ENCODE results near the gene CTTNBP2NL.

Gene CTTNBP2NL, protein sequence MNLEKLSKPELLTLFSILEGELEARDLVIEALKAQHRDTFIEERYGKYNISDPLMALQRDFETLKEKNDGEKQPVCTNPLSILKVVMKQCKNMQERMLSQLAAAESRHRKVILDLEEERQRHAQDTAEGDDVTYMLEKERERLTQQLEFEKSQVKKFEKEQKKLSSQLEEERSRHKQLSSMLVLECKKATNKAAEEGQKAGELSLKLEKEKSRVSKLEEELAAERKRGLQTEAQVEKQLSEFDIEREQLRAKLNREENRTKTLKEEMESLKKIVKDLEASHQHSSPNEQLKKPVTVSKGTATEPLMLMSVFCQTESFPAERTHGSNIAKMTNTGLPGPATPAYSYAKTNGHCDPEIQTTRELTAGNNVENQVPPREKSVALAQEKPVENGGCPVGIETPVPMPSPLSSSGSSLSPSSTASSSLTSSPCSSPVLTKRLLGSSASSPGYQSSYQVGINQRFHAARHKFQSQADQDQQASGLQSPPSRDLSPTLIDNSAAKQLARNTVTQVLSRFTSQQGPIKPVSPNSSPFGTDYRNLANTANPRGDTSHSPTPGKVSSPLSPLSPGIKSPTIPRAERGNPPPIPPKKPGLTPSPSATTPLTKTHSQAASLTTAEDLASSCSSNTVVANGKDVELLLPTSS

DNA sequence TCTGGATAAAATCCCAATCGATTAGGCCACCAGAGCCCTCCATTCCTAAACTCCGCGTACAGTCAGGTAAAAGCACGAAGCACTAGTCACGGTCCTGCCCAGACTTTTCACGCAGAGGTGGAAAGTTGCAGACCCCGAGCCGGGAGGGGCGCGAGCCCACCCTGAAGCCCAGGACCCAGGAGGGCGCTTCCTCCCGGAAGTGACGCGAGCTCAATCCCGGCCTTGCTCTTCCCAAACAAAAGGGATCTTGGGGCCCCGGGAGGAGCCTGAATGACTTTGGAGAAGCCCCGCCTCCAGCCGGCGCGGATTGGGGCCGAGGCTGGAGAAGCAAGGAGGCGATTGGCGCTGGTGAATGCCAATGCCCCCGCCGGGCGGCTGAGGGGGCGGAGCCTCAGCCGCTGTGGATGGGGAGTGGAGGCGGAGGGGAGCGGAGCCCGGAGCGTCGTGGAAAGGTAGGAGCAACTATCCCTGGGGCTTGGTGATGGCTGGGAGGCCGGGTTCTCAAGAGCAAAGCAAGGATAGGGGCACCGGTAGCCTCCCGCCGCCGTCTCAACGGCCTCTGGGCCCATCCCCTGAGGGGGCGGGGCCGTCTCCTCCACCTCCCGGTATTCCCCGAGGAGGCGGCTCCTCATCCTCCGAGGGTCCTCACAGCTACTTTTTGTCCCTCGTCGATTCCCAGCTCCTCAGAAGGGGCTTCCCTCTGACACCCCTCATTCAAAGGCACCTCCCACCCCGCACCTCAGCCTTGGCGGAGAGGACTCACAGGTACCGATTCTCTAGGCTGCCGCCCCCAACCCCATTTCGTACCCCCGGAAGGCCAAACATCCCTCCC, at the start of gene CTTNBP2NL:
Gene CTTNBP2NL, plus strand, starts transcription at position 394 of the 832 bp plus-strand sequence. CDS start 19,952 bp downstream, outside the sequence.
- FAIRE-seq: no peak
- peak; percentile 99 for DNase-seq (ENCODE audit: low spot score)

DNA sequence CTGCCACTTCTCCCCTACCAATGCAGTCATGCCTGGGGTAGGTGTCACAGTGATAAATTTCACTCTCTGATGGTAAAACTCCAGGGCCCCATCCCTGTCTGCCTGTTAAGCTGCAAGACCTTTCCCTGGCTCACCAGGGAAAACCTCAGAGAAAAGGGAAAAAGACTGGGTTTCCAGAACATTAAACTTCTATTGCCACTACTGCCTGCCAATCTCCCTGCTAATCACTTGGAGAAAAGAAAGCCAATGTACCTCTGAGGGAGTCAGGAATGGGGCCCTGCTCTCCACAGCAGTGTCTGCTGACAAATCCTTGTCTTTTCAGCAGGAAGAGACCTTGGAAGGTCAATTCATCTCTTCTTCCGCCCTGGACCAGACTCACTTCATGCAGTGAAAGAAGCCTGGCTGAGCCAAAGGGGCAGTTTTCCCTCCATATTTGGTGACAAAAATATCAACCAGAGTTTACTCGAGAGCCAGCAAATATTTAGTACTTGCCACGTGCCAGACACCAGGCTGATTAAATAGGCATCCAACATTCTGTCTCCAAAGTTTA, 49.1 kb upstream of the CTTNBP2NL start:
- FAIRE-seq: no peak
- no peak for DNase-seq (ENCODE audit: low spot score)

DNA sequence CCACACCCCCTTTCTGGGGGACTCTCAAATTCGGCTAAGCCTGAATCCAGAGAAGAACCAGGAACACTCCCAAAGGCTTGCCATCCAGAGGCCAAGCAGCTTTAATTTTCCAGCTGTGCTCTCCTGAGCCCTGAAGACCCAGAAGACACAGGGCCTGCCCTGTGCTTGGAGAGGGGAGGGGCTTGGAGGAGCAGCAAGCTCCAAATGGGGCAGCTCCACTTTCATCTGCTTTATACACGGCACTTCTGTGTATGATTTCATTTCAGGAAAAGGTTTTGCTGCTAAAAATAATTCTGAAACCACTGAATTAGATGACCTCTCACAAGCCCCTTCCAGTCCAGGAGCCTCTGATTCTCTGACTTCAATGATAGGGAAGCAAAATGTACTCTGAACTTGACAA, 39.2 kb upstream of the CTTNBP2NL start:
- FAIRE-seq: no peak
- DNase-seq (ENCODE audit: low spot score): no peak

DNA sequence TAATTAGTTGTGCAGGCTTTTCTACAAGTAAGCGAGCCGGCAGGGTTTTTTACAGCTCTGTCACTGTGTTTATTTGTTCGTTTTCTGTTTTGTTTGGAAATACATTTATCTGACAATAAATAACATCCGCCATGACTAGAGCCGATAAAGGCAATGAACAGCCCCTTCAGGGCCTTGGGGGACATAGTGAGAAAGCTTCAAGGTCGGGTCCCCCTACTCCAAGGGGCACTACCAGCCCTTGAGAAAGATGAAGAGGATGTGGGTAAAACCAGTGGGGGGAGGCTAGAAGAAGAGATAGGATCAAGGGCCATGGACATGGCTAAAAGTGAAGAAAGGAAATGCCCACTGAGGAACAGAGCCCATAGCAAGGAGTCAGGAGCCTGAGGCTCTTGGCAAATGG, 38.5 kb upstream of the CTTNBP2NL start:
- DNase-seq (ENCODE audit: low spot score) (no peak), FAIRE-seq (no peak)

DNA sequence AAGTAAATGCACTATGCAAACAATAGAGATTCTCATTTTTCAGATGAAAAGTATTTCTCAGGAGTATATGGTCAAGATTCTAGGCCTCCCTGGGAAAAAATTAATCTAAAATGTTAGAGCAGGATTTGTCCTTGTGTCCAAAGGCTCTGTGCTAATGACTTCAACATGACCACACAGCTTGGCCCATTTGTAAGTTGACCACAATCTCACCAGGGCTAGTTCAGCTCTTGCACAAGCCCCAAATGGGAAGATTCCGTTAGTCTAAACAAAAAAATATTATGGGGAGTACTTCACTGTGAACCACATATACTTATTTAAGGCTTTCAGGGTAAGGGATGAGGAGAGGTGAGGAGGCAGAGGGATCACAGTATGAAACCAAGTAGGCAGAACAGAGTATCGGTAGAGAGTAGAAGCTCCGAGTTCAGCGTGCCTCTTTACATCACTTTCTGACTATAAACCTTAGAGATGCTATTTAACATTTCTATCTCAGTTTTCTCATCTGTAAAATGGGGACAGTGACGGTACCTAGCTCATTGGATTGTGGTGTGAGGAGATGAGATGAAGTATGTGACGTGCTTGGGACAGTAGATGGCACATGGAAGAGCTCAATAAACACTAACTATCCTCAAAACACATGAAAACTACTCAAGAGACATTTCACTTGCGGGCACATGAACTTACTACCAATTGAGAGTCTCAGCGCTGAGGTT, 37.8 kb upstream of the CTTNBP2NL start:
- no peak for FAIRE-seq
- no peak for DNase-seq (ENCODE audit: low spot score)

DNA sequence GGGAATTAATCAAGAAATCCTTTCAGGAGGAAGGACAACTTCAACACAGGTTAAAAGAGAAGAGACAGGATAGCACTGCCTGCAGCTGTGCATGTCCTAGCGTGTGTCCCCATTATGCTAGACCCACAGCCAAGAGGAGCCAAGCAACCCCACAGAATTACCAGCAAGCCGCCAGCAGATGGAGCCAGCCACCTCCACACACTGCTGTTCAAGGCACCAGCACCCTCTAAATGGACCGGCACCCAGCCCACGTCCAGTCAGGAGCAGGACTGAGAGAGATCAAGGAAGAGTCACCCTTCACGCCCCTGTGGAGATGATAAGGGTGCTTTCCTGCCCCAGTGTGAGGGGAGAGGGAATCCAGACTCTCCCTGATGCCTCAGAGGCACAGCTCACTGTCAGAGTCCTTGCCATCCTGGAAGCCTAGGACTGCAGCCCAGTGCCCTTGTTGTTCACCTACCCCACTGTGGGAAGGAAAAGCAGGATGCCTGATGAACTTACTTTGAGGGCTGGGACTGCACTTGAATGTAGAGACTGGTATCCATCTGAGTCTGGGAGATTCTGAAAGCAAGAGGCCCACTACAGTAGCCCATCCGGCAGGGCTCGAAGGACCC, 37.1 kb upstream of the CTTNBP2NL start:
- DNase-seq (ENCODE audit: low spot score): peak; percentile 71
- FAIRE-seq: no peak

DNA sequence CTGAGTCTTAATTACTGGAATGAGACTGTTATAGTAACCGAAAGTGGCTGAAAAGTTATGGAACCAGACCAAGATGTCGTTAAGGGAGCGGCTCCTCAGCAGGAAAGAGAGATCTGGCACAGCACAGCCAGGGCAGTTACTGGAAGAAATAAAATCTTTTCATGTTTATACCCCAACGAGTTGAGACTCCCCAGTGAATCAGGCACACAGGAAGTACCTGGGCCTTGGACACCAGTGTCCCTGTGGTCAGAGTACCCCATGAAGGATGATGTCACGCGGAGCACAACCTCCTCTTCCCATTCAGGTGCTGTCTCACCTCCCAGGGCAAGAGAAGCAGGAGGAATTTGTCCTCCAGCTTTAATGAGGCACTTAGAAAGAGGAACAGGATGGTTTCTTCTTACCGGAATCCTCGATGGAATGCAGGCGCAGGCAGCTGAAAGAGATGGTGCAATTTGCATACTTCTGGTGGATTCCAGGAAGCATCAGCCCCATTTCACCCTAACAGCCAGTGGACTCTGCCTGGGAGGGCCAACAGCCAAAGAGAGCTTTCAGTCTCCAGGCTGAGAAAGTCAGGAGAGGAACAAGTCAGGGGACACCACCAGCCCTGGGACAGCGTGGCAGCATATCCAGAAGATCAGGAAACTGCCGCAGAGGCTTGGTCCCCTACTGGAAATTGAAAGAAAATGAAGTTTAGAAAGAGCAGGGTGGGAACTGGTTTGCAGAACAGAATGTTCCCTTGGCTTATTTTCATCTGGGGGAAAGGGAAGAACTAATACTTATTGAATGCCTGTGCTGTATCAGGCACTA, 35.9 kb upstream of the CTTNBP2NL start:
- DNase-seq (ENCODE audit: low spot score) (peak; percentile 33), FAIRE-seq (no peak)

DNA sequence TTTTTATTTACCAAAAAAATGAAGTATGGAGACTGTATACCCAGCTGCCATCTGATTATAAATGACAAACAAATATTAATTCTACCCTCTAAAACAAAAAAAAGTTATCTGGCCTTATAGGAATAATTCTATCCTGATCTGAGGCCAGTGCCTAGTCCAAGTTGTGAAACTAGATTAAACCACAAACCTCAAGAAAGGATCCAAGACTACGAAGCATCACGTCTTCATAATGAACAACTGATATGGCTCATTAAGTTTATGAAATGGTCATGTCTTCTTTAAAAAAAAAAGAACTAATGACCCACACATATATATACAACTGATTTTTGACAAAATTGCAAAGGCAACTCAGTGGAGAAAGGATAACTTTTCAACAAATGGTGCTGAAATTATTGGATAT, 32.4 kb upstream of the CTTNBP2NL start:
- FAIRE-seq: no peak

DNA sequence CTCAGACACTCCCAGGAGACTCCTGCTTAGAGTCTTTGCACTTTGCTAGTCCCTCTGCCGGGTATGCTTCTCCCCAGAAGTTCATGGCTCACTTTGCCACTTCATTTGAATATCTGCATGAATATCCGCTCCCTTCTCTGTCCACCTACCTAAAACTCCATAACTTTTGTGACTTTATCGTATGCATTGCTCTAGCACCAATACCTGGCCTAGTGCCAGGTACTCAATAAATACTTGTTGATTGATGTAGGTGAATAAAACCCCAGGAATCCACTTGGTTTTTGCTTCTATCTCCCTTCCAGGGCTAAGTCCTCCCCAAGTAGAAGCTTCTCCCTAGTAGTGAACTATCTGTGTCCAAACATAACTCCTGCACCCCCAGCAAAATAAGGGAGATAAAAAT, 27.8 kb upstream of the CTTNBP2NL start:
- no peak for DNase-seq (ENCODE audit: low spot score)
- no peak for FAIRE-seq

More for the DNA sequence above, 32.4 kb upstream of the CTTNBP2NL start:
- no peak for DNase-seq (ENCODE audit: low spot score)

DNA sequence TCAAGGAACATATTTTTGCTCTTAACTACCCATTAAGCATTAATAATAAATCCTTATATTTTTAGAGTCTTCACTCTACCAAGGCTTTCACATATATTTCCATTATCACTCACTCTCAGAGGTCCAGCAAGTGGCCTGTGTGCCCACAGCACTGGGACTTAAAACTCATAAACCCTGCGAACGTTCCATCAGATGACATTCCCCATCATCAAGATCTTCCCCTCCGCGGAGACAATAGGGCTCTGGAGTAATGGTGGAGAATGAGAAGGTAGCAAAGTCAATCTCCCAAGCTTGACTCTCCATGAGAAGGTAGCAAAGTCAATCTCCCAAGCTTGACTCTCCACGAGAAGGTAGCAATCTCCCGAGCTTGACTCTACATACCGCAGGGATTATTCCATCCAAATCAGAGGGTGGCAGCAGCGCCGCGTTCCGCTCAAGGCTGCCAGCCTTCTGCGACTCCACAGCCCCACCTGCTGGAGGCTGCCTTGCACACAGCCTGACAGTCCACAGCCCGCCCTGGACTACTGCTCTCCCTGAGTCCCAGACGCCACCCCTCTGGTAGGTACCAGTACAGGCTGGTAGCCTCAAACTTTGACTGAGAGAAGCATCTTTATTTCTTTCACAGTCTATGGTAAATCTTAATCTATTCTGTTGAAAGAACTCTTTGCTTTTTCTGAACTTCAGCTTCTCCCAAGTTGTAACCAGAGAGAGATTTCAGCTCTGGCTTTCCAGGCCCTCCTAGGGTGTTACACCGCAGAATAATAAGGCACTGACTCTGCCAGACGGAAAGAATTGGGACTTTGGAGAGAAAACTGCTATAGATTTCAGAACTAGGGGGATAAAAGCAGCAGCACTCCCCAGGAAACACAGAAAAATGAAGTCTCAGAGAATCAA, 26.4 kb upstream of the CTTNBP2NL start:
- peak; percentile 94 for DNase-seq (ENCODE audit: low spot score)
- peak; percentile 91 for FAIRE-seq

DNA sequence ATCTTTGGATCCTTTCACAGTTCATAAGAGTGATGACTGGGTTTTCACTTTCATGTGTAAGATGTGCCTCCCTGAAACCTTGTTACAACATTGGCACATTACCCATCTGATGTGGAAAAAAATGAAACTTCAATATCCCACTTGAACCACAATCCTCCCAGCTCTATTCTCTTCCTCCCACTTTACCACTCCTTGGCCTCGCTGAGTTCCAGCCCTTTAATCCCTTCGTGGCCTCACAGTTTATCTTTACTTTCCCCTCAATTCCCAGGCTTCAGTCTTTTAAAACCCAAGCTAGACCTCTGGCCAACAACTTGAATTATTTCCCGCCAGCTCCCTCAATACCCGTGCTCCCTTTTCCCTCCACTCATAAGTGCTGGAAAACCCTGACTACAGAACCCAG, 25.0 kb upstream of the CTTNBP2NL start:
- FAIRE-seq (no peak), DNase-seq (ENCODE audit: low spot score) (no peak)

DNA sequence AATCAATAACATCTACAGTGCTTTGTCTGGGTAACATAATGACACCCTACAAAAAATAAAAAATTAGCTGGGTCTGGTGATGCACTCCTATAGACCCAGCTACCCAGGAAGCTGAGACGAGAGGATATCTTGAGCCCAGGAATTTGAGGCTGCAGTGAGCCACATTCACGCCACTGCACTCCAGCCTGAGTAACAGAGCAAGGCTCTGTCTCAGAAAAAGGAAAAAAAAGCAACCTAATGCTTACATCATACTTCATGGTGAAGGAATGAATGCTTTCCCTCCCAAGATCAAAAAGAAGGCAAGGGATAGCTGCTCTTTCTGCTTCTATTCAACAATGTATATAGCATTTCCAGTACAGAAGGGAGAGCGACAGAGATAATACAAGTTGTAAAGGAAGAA, 24.2 kb upstream of the CTTNBP2NL start:
- no peak for DNase-seq (ENCODE audit: low spot score)
- FAIRE-seq: no peak

DNA sequence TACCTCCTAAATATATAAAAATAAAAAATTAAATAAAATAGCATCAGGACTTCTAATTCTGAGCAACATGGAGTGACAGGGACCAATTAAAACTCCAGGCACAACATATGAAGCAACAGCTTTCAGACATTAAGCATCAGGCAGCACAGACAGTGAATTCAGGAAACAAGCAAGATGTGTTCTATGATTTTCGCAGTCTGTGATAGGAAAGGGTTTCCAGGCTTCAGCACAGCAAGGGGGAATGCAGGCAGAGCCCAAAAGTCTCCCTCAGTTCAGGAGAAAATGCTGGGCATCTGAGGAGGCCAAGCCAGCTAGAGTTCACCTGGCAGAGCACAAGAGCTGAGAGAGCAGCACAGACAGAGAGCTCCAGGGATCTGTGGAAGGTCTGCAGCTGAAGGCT, 22.2 kb upstream of the CTTNBP2NL start:
- FAIRE-seq (no peak), DNase-seq (ENCODE audit: low spot score) (no peak)

DNA sequence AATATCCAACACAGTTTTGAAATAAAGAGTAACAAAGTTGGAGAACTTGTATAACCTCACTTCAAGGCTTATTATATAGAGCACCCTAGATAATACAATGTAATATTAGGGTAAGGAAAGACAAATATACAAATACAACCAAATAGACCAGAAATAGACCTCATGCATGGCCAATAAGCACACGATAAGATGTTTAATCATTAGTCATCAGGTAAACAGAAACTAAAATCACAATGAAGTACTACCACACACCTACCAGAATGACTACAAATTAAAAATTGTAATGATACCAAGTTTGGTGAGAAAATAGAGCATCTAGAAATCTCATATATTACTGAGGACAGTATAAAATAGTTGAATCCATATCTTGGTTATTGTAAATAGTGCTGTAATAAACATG, 20.3 kb upstream of the CTTNBP2NL start:
- DNase-seq (ENCODE audit: low spot score): no peak
- FAIRE-seq: no peak

DNA sequence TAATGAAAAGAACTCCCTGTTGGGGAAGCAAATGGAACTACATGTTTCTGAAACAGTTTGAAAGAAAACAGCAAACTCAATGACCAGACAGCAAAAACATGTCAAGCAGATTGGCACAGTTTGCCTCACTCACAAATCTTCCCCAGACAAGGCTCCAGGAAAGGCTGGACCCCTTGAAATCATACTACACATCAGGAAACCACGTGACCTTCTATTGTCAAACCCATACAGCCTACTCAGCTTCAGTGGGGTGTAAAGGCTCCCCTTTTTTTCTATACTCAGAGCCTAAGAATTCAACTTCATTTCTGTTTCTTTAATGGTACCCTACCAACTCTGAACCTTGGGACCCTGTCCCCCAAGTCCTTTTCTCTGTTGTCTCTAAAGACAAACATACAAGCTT, 15.7 kb upstream of the CTTNBP2NL start:
- FAIRE-seq: no peak
- no peak for DNase-seq (ENCODE audit: low spot score)

DNA sequence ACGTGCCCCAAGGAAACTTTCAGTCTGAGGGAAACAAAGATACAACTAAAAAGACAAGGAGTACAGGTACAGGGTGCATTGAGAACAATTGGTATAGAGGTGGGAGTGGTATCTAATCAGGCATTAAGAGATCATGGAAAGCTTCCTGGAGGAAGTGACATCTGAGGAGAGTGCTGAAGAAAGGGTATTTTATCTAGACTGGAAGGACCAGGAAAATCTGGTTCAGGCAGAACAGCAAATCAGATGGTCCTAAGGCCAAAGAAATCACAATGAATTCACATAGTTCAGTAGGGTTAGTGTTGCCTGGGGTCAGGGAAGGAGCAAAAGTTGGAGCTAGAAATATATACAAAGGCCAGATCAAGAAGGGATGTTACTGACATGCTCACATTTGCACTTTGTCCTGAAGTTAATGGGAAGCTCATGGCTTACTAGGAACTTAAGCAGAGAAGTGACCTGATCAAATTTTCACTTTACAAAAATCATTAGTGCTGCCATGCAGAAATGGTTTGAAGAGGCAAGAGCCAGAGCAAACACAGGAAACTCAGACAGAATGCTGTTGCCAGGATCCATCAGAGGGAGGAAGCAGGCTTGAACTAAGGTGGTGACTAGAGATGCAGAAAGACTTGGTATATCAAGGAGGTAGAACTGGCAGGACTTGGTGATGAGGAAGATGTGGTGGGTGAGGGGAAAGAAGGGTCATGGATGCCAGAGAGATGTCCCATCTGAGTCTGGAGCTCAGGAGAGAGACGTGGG, 14.5 kb upstream of the CTTNBP2NL start:
- FAIRE-seq (peak; percentile 13), DNase-seq (ENCODE audit: low spot score) (no peak)

DNA sequence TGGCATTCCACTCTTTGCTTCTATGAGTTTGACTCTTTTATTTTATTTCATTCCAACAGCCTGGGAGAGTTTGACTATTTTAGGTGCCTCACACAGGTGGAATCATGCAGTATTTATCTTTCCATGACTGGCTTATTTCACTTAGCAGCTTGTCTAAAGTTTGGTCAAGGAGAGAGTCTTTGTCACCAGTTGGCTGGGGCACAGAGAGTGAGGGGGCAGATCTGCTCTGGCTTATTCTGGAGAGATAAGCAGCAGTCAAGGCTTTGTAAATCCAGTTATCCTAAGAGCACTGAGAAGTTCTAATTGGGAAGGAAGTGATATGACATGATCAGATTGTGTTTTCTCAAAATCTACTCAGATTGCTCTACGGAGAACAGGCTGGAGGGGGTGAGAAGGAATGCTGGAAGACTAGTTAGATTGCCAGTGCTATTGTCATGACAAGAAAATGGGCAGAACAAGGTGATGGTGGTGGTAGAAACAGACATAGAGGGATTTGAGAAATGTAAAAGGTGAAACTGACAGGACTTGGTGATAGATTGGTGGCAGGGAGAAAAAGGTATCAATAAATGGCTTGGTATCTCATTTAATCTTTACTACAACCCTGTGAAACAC, 12.1 kb upstream of the CTTNBP2NL start:
- FAIRE-seq (no peak), DNase-seq (ENCODE audit: low spot score) (no peak)
